Right lobe of liver (tissue), 4 donors: ENCODE measurements around the gene RBMS3.

Experiments used
- CTCF ChIP-seq, 4 donors: fragments of 200-600 bp in 3 of 4; fragments of 450-650 bp in 1 of 4; IDR thresholded peaks; one replicate each; pipeline versions ENCODE4 v1.5.1 to v1.8.0; 2016 to 2022; ENCODE audit warnings: antibody characterized with exemption in 4 of 4, mild to moderate bottlenecking in 2 of 4
- POLR2A ChIP-seq: fragments of 450-650 bp; IDR thresholded peaks from one replicate; pipeline ENCODE4 v1.6.1; 2017; ENCODE audit warnings: antibody characterized with exemption, mild to moderate bottlenecking
- donor health status: DM: no; HTN: no; CAD: no.
- donor health status: DM: no; HTN: no; CAD: no.
- donor health status: DM: no; HTN: yes; CAD: no.

GRCh38 chr3:29438580-29438979, 157.7 kb downstream of the RBMS3 start:
- no peak for TF ChIP-seq CTCF (IDR thresholded peaks at IDR 0.05)
- TF ChIP-seq POLR2A, result no peak
